Measurements from ENCODE around the gene VWA3B. TPM values are rescaled to one million over a fixed set of nuclear protein-coding genes. Genes with fewer than 3 reads are reported as not detected.

VWA3B gene
- total and polyA plus RNA-seq, 2 experiments from 2014 or later: 0.80 TPM; not detected in 1

DNA sequence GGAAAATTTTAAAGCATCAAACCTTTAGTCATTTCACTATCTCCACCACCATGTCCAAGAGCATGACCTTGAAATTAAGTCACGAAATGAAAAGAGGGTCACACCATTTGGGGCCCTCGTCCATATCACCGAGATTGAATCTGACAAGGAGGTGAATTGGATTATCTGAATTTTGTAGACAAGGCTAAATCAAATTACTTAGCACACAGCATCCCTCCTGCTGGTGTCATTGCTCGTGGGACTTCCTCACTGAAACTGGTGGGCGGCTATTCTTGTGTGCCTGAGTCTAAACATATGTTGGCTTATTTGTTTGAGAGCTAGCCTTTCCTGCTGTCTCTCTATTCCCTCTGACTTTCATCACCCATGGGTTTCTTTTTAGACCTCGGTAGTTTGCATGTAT lies 194.6 kb downstream of the VWA3B start:
- Histone ChIP-seq H3K4me3 (no peak overlapping the region), H3K79me2 (no peaks in the 10 kb centered on the region), H3K27ac (no peak overlapping the region), H3K27me3 (no peaks in the 10 kb centered on the region), H4K20me1 (ENCODE audit: insufficient read depth, poor library complexity, severe bottlenecking) (no peaks in the 10 kb centered on the region), H3K36me3 (replicated peaks; ENCODE audit: insufficient read depth, low read depth) (no peaks in the 10 kb centered on the region), H3K4me1 (ENCODE audit: insufficient read depth) (peaks cover 13% of the 10 kb centered on the region), H3K9me3 (ENCODE audit: low read depth) (no peaks in the 10 kb centered on the region), H3K9me2 (replicated peaks; ENCODE audit: insufficient read depth) (no peaks in the 10 kb centered on the region), H3K4me2 (no peak overlapping the region), H2AFZ (no peak overlapping the region)
- TF ChIP-seq, protein P1, sequence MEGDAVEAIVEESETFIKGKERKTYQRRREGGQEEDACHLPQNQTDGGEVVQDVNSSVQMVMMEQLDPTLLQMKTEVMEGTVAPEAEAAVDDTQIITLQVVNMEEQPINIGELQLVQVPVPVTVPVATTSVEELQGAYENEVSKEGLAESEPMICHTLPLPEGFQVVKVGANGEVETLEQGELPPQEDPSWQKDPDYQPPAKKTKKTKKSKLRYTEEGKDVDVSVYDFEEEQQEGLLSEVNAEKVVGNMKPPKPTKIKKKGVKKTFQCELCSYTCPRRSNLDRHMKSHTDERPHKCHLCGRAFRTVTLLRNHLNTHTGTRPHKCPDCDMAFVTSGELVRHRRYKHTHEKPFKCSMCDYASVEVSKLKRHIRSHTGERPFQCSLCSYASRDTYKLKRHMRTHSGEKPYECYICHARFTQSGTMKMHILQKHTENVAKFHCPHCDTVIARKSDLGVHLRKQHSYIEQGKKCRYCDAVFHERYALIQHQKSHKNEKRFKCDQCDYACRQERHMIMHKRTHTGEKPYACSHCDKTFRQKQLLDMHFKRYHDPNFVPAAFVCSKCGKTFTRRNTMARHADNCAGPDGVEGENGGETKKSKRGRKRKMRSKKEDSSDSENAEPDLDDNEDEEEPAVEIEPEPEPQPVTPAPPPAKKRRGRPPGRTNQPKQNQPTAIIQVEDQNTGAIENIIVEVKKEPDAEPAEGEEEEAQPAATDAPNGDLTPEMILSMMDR (IDR thresholded peaks at IDR 0.05; ENCODE audit: poor library complexity): no peak
- TF ChIP-seq EZH2 (IDR thresholded peaks at IDR 0.05; ENCODE audit: borderline replicate concordance) (no peak), EZH2phosphoT487 (IDR thresholded peaks at IDR 0.05; ENCODE audit: low read depth, severe bottlenecking, unreplicated experiment) (no peak)
- WGBS (ENCODE audit: low lambda C conversion rate, missing lambda C conversion rate): 90% methylated on average over 6 of the region's 6 CpGs
- no peak for DNase-seq (ENCODE audit: low spot score)

DNA sequence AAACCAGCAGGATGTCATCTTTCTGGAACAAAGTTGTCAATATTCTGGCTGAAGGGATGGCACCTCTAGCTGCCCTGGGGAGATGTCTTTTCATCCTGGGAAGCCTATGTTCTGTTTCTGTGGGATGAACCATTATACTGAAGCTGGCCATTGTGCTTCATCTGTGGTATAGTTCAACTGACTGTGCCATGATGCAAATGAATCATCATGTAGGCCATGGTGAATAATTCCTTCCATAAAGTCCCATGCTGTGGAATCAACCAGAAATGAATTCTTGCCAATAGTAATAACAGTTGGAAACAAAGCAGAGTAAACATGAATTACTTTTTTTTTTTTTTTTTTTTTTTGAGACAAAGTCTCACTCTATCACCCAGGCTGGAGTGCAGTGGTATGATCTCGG lies 195.1 kb downstream of the VWA3B start:
- Histone ChIP-seq H3K9me2 (replicated peaks; ENCODE audit: insufficient read depth) (no peaks in the 10 kb centered on the region), H2AFZ (no peak overlapping the region), H4K20me1 (ENCODE audit: insufficient read depth, poor library complexity, severe bottlenecking) (no peaks in the 10 kb centered on the region), H3K4me1 (ENCODE audit: insufficient read depth) (peaks cover 13% of the 10 kb centered on the region), H3K9me3 (ENCODE audit: low read depth) (no peaks in the 10 kb centered on the region), H3K4me3 (no peak overlapping the region), H3K4me2 (no peak overlapping the region), H3K36me3 (replicated peaks; ENCODE audit: insufficient read depth, low read depth) (no peaks in the 10 kb centered on the region), H3K79me2 (no peaks in the 10 kb centered on the region), H3K27ac (no peak overlapping the region), H3K27me3 (no peaks in the 10 kb centered on the region)
- DNase-seq (ENCODE audit: low spot score): no peak
- no peak for TF ChIP-seq EZH2 (IDR thresholded peaks at IDR 0.05; ENCODE audit: borderline replicate concordance)
- TF ChIP-seq, protein P1 (IDR thresholded peaks at IDR 0.05; ENCODE audit: poor library complexity): no peak
- no peak for TF ChIP-seq EZH2phosphoT487 (IDR thresholded peaks at IDR 0.05; ENCODE audit: low read depth, severe bottlenecking, unreplicated experiment)
- WGBS (ENCODE audit: low lambda C conversion rate, missing lambda C conversion rate): 94% methylated on average over 1 of the region's 1 CpG

DNA sequence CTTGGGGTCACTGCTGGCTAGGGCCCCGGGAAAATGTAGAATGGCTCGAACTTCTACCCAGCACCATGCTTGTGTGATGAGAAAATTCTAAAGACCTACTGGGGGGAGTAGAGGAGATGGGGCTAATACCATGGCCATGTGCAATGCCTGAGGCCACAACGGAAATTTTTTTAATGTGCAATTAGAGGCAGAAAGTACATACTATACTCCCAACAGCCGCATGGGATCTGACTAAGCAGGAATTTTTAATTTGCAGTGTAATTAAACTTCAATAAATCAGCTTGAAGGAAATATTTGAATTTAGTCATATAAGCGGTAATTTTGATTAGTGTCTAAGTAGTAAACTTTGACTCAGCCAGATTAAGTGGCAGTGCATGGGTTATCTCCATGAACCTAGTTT lies 206.1 kb downstream of the VWA3B start:
- WGBS (ENCODE audit: low lambda C conversion rate, missing lambda C conversion rate): 89% methylated on average over 5 of the region's 5 CpGs

More for the DNA sequence above, 206.1 kb downstream of the VWA3B start:
- DNase-seq (ENCODE audit: low spot score): no peak
- H3K27ac ChIP-seq: no peak overlapping the region
- no peak overlapping the region for H3K4me3 ChIP-seq
- H3K79me2 ChIP-seq: no peaks in the 10 kb centered on the region
- H3K27me3 ChIP-seq: no peaks in the 10 kb centered on the region
- H3K9me2 ChIP-seq (replicated peaks; ENCODE audit: insufficient read depth): no peaks in the 10 kb centered on the region
- H4K20me1 ChIP-seq (ENCODE audit: insufficient read depth, poor library complexity, severe bottlenecking): no peaks in the 10 kb centered on the region
- no peaks in the 10 kb centered on the region for H3K4me1 ChIP-seq (ENCODE audit: insufficient read depth)
- H3K36me3 ChIP-seq (replicated peaks; ENCODE audit: insufficient read depth, low read depth): no peaks in the 10 kb centered on the region
- no peak overlapping the region for H2AFZ ChIP-seq
- no peak overlapping the region for H3K4me2 ChIP-seq
- TF ChIP-seq EZH2 (IDR thresholded peaks at IDR 0.05; ENCODE audit: borderline replicate concordance) (no peak), EZH2phosphoT487 (IDR thresholded peaks at IDR 0.05; ENCODE audit: low read depth, severe bottlenecking, unreplicated experiment) (no peak)
- TF ChIP-seq, protein P1 (IDR thresholded peaks at IDR 0.05; ENCODE audit: poor library complexity): no peak
- no peaks in the 10 kb centered on the region for H3K9me3 ChIP-seq (ENCODE audit: low read depth)
